Activated gamma-delta T cell (primary cell): ENCODE data around the gene OTX1.
"Not testable (repeated sequence)": the region's sequence is repeated elsewhere in the genome, so short reads cannot be mapped to it uniquely, and the experiment has no call there.

Source experiments
- DNase-seq: peaks from one replicate; lab custom pipeline; 2025; lab: John Stamatoyannopoulos, UW
- total RNA-seq, 2 donors: gene quantifications; one replicate each; lab custom pipeline; 2026; lab: John Stamatoyannopoulos, UW

Gene OTX1
- 0.13 to 0.20 reads per million in 2 donors for total RNA-seq

DNA sequence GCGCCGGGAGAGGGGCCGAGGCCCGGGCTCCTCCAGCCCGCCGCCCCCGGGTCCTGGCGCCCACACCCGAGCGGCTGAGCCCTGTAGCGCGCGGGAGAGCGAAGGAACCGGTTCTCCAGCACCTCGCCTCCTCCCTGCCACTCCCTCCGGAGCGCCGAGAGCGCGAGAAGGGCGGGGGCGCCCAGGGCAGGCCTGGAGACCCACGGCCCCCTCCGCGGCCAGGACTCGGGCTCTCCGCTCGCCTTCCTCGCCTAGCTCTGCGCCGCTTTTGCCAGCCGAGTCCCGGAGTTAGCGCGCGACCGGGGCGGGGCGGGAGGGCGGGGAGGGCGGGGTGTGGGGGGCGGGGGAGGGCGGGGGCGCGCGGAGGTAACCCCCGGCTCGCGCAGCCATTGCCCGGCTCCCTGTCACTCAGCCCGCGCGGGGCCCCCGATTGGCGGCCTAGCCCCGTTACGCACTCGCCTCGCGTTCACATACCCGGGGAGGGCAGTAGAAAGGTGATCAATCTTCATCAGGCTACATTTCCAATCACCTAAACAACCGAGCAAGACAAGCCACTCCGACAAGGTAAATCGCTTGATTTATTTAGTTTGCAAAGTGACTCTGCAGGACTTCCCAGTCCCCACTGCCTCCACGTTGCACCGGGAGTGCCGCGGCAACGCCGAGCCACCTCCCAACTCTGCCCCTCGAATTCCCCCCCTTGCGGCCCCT is at the start of gene OTX1:
TSS of gene OTX1 (plus strand) at position 497 of the 708 bp plus-strand sequence. CDS start 2,161 bp downstream, outside the sequence.
- no peak for DNase-seq

DNA sequence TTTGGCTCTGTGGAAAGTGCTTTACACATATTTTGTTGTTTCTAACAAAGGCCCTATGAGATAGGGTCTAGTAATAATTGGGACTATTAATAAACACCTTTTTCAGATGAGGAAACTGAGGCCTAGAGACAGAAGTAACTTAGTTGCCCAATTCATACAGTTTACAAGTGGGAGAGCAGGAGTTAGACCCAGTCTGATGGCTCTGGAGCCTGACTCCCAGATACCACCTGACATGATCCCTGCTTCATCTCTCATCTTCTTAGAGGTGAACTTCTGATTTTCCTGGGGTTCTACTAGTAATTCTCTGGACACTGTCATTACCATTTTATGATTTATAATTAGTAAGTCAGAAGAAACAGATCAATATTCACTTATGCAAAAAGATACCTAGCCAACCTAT is 49.1 kb upstream of the OTX1 start:
- no peak for DNase-seq

DNA sequence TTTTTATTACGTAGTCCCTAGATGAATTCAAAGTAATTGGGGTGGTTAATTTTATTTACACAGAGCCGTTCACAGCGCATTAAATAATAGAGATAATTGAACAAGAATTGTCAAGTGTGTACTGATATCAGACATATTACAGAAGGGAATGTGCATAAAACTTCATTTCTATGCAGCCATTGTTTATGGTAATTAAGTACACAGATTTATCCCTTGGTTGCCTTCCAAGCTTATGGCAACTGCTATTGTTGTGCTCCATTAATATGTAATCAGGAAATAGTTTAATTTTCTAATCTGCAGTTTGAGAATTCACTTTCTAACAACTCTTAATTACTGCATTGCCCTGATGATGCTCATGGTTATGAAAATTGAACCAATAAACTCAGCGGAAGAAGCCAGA is 47.3 kb upstream of the OTX1 start:
- DNase-seq: no peak

DNA sequence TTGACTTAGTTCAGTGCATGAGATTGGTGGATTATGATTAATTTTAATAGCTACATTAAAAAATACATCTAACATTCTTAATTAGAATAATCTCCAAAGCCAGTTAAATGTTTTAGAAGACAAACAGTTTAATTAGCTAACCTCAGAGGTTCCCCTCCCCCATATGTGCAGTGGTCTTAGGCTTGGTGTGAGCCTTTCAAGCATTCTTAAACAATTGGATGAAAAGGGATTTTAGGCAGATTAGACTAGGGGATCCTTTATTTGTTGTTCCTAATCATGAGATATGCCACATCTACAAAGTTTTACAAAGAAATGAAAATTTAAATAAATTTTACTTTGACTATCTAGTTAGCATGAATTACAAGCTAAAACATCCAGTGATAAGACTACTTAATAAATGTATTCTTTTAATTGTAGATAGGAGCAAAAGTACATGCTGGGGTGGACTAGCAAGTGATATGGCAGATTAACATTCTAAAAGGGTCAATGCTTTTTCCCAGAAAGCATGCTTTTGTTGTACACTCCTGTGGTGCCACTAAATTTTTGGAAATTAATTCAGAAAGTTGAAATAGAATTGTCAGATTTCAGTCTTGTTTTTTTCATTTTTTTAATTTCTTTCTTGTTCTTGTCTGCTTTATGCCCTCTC is 42.7 kb upstream of the OTX1 start:
- DNase-seq: no peak

DNA sequence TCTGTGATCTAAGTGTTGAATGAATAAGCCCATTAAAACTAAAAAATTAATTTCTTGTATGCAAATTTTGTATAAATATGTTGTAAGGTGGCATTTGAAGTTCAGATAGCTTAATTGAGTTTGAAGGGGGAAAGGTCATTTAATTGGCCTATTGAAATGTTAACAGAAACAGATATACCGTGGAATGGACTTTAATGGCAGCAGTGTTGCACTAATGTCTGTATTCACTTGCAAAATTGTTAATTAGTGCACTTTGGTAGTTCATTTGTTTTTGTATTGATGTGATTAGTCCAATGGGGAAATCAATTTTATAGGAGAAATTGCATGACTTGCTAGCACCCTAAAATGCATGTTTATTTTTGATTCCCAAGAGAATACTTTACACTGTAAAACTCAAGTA is 41.8 kb upstream of the OTX1 start:
- DNase-seq: no peak

DNA sequence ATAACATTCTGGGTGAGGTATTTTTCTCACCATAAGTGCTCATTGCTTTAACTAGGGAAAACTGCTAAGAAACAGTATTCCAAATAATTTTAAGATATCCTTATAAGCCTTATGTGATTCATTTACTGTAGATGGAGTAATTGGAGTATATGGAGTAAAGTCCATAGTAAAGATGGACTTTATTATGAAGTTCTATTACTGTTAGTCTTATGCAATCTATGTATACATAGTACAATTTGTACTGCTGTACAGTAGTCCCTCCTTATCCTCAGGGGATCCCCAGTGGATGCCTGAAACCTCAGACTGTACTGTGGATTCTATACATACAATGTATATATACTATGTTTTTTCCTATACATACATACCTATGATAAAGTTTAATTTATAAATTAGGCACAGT is 41.1 kb upstream of the OTX1 start:
- no peak for DNase-seq

DNA sequence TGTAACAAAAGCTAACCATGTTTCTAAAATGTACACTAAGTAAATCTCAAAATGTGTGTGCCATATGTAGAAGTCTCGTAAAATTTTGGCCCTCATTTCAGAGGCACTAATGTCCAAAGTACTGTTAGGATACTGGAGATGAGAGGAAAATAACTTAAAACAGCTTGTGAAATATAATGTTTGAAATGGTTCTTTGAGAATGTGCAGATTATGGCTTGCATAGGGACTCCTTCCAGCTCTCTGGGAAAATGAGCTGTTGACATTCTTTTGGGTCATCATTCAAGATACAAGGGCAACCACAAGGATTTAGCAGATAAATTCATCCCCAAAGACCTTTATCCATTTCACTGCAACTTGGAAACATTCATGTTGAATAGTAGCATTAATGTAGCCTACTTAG is 38.1 kb upstream of the OTX1 start:
- DNase-seq: no peak

DNA sequence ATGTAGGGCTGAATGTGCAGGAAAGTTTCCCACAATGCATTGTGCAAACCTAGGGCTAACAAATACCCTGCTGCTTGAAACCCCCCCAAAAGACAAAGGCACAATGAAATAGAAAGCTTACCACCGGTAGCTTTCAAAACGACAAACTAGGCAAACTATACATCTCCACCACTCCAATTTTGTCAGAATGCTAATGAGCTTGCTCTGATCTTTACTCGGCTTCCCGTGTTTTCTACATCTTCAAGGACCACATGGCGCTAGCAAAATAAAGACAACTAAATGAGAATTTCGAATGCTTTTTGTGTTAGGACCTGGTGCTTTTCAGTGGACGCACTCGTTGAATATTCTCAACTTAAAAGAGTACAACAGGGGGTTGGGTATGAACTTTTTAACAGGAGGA is 37.2 kb upstream of the OTX1 start:
- DNase-seq: no peak

DNA sequence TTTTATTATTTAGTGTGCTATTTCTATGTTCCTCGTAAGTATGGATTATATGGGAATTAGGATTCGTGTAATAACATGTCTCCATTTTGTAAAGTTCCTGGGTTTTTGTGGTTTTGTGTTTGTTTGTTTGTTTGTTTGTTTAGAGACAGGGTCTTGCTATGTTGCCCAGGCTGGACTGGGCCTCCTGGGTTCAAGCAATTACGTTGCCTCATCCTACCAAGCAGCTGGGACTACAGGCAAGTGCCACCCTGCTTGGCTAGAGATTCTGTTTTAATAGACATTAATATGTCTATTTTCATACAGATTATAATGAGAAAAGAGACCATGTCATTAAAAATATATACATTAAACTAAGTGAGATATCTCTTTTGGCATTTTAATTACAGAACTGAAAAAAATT is 35.2 kb upstream of the OTX1 start:
- DNase-seq: no peak

DNA sequence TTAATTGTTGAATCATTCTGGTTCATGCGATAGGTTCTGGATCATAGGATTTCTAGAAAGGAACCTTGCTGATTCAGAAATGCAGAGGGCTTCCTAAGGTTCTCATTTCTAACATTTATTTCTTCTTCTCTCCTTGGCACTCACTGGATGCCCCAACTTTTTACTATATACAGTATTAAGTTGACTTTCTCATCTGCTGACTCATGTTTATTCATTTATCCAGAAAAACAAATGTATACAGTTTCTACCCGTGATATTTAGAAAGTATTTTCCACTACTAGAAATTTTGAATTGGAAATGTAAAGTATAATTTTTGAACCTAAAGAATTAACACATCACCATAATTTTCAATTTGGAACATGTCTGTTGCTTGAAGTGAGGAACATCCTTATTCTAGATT is 32.2 kb upstream of the OTX1 start:
- no peak for DNase-seq

DNA sequence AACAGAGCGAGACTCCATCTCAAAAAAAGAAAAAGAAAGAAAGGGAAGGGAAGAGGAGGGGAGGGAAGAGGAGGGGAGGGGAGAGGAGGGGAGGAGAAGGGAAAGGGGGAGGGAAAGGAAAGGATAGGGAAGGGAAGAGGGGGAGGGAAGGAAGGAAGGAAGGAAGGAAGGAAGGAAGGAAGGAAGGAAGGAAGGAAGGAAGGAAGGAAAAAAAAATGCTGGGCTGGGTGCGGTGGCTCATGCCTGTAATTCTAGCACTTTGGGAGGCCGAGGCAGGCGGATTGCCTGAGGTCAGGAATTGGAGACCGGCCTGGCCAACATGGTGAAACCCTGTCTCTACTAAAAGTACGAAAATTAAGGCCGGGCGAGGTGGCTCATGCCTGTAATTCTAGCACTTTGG is 30.9 kb upstream of the OTX1 start:
- not testable (repeated sequence) for DNase-seq

DNA sequence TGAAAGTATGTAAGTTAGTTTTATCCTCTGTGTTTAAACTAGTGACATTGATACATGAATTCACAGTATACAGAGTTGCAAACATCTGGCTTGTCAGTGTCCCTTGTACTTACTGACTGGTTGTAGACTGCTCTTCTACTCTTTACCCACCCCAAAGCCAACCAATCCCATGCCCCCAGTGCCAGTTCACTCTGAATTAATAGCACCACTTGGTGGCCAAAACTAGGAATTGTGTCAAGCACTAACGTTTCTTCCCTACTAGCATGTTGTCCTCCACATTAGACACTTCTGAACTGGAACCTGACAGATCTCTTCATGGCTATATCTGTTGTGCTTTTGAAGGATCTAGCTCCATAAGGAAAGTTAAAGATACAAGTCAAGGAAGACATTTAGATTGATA is 27.2 kb upstream of the OTX1 start:
- DNase-seq: no peak

DNA sequence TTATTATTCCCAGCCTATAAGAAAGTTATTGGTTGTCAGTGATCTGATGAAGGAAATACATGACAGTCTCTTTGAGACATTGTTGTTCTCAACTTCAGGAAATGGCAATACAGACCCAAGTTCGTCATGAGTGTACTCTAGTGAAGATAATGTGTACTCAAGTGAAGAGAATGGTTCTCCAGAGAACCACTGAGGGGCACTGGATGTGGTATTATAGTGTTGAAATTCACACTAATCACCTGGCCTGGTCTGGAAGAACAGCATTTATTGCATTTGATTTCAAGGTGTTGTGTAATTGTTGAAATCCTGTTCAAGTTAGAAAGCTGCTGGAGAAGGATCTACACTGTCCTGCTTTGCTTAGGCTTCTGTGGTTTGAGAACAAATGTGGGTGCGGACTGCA is 23.4 kb upstream of the OTX1 start:
- DNase-seq: no peak

DNA sequence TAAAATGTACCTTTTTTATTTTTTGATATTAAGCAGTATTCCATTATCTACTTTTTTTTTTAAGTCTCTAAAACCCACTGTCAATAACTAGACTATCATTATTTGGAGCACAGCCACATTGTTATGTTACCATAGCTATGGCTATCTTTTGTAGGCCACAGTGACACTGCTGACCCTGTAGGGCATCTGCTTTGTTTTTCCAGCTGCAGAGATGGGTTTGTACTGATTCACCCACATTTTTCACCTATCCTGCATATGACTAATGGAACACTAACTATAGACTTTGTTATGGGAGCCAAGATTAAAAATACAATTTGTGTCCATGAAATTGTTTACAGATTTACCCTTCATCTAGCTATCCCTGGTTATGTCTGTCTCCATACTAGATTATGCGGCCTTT is 21.6 kb upstream of the OTX1 start:
- DNase-seq: no peak

DNA sequence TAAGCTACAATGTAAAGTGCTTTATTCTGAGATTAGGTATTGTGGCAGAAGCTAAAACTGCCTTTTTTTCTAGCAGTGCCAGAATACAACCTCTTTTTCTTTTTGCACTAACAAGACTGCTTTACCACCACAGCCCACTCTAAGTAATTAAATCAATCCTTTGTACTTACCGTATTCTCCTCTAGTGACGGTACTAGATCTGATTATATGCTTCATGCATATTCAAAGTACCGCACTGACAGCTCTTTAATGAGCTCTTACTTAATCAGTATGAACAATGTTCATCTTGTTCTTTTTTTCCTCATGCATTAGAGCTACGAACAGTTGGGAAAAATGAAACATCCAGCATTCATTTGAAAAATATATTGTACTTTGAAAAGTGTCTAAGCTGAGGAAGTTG is 16.1 kb upstream of the OTX1 start:
- no peak for DNase-seq

DNA sequence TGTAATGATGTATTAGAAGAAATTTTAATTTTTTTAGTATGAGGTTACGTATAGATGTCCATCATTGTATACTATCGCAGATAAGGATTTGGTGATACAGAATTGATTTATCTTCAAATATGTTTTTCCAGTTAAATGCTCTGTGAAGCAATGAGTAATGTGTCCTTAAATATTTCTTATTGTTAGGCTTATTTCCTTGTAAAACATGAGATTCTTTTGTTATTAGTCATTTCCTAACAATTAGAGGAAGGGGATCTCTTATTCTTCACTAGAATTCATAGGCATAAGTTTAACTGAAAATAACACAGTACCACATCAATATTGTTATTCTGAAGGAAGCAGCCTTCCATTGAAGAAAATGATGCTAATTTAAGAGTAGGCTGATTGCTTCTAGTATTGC is 15.5 kb upstream of the OTX1 start:
- DNase-seq: no peak

DNA sequence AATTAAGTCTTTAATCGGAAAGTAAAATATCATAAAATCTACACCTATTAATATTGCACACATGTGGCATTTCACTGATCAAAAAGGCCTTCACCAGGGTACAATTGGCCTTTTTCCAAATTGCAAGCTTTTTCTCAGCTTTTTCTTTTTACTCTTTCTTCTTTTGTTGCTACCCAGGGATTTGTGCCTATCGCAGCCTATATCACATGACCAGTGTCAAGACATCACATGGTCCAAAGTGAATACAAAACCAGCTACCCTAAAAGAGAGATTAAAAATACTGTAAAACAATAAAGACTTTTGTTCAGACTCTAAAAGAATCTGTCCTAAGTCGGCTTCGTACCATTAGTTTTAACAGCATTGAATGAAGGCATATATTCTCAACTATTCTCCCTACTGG is 15.0 kb upstream of the OTX1 start:
- DNase-seq: no peak

DNA sequence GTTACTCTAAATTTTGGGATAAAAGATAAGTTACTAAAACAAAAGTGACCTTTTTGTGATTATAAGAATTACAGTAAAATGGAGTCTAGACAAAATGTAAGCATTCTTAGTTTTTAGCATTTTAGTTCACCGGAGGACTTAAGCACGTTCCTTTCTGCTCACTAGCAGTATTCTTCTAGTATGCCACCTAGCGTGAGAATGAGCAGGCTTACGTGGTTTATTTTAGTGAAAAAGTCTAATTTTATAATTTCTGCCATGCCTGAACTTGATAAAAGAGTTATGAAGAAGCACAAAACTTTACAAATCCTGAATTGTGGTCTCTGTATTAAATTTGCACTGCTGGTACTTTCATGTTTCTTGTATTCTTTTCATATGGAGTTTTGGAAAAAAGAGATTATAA is 12.6 kb upstream of the OTX1 start:
- no peak for DNase-seq

DNA sequence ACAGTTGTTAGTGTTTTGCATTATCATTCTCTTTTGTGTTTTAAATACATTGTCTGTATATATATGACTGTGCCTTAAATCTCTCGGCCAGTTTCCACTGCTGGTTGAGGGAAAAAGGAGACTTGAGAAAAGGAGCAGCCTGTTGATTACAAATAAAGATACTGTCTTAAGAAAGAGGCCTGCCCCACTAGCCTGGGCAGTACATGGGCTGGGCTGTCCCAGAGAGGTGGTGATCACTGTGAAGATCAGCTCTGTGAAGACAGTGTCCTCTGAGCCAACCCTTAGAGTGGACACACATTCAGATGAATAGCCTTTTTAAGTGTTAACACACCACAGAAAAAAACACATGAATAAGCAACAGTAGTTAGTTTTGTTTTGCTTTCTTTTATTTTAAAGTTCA is 10.0 kb upstream of the OTX1 start:
- no peak for DNase-seq

DNA sequence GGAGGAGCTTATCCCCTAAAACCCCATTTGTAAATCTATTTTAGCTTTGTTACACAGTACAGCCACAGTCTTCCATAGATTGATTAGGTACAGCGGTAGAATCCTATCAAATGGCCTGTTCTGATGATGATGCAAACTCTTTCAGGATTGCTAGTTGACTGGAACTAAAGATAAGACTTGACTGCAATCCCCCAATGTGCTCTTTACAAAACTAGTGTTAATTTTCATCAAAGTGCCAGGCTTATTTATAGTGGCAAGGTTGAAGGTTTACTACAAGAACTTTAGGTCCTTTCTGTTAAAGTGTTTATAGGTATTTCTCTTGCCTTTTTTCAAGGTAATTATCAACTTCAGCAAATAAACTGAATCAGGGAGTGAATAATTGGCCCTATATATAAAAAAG is 9.0 kb upstream of the OTX1 start:
- no peak for DNase-seq

DNA sequence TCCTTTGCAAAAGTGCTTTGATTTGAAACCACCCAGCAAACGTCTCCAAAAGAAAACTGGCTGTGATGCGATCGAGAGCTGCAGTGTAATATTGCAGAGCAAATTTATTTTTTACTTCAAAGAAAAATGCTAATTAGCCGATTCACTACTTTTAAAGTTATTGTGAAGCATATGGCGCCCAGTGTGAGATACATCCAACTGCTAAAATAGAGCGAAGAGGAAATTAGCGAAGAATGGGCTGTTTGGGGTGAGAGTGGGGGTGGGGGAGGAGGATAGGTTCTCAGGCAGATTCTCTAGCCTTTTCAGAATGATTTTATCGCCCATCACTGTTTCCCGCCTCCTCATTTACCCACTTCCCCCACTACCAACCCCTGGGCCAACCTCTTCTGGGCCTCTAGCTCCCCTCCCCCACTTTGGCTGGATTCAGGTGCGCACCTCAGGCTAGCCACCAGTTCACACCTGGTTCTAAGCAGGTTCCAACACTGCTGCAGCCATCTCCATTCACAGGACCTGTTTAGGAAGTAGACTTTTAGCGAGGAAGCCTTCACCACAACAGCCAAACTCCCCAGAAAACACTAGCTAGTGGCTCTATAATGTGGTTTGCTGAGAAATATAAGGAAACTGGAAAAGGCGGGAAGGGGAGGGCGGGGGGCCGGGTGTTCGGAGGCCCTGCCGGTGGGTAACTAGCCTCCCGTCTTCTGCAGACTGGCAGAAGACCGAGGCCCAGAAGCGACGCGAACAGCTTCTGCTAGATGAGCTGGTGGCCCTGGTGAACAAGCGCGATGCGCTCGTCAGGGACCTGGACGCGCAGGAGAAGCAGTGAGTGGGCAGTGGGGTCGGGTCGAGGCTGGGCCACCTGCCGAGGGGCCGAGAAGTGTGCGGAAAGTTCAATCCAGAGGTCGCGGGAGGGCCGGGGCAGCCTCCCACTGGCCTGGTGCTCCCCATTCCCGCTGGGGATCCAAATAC is 6.0 kb upstream of the OTX1 start:
- no peak for DNase-seq

DNA sequence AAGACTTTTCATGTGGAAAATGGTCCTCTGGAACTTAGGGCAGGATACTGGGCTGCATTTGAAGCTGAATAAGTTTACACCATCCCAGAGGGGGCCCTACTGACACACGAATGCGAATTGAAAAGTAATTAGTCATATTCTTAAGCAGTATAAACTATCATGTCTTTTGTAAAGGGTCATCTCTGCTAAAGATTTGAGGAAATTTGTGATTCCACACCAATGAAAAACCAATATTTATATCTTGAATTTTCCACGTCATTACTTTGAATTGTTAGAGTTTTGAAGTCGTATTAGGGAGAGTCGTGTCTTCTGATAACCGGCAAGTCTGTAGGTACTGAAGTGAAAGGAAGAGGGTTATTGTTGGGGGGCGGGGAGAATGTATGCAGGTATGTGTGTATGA is 4.1 kb upstream of the OTX1 start:
- no peak for DNase-seq

DNA sequence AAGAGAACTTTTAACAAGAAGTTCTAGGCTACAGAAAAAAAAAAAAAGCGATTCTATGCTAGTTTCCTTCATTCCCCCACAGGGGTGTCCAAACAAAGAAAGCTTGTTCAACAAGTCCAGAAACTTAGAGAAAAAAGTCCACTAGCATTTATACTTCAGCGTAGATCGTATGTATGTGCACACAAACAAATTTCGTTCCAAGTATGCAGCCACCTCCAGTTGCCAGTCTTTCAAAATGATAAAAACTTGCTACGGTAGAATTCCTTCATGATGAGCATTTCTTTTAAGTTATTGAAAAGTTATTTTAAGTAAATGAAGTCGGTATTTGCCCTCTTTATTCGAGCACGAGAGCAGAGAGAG is 3.7 kb upstream of the OTX1 start:
- DNase-seq: no peak
